PC-9 (cell line): ENCODE results near the gene POP4. TPM values are rescaled to one million over a fixed set of nuclear protein-coding genes. Genes with fewer than 3 reads are reported as not detected.

Experiments
- BruUV-seq: library from RNA; stranded (reverse); fragments of 400-500 nt; replicated peaks from 2 replicates; lab custom pipeline; 2021; lab: Mats Ljungman, UMichigan
- CTCF ChIA-PET: fragments of 300-600 bp; sonication (Branson Sonifier 250); formaldehyde crosslinking; loops from one replicate; lab custom pipeline; 2022; ENCODE audit warnings: antibody characterized with exemption; lab: Charles Lee
- POLR2A ChIA-PET: fragments of 300-600 bp; sonication (Branson Sonifier 250); formaldehyde crosslinking; loops from one replicate; lab custom pipeline; 2022; ENCODE audit warnings: antibody characterized with exemption; ENCODE audit not compliant: unreplicated experiment; lab: Charles Lee
- DNase-seq, 2 experiments: peaks; one replicate each; pipeline versions ENCODE4 v3.0.0 to v3.0.0-alpha.2; 2015 to 2022; ENCODE audit warnings: mixed read lengths in 1 of 2
- H2AFZ ChIP-seq: fragments of 200-600 bp; sonication (generic); 2 replicates; pipeline ENCODE4 v1.8.1; 2017; ENCODE audit warnings: antibody characterized with exemption
- H3F3A ChIP-seq: fragments of 200-600 bp; sonication (generic); 2 replicates; pipeline ENCODE4 v1.8.1; 2017; ENCODE audit warnings: antibody characterized with exemption, mild to moderate bottlenecking, low read depth; ENCODE audit not compliant: insufficient read depth
- H3K27ac ChIP-seq: fragments of 200-600 bp; sonication (generic); 2 replicates; pipeline ENCODE4 v1.6.1; 2016; ENCODE audit warnings: mixed run types
- H3K27me3 ChIP-seq: fragments of 200-600 bp; sonication (generic); 2 replicates; pipeline ENCODE4 v1.6.1; 2016; ENCODE audit warnings: low read depth, mixed run types; ENCODE audit not compliant: insufficient read depth
- H3K36me3 ChIP-seq: fragments of 200-600 bp; sonication (generic); 2 replicates; pipeline ENCODE4 v1.6.1; 2016; ENCODE audit warnings: low read depth, mixed run types
- H3K4me1 ChIP-seq: fragments of 200-600 bp; sonication (generic); replicated peaks from 2 replicates; pipeline ENCODE4 v1.6.1; 2016; ENCODE audit warnings: mixed run types; ENCODE audit not compliant: insufficient read depth
- H3K4me2 ChIP-seq: fragments of 200-600 bp; sonication (generic); 2 replicates; pipeline ENCODE4 v1.6.1; 2017; ENCODE audit warnings: mixed run types
- H3K4me3 ChIP-seq: fragments of 200-600 bp; sonication (generic); 2 replicates; pipeline ENCODE4 v1.6.1; 2016; ENCODE audit warnings: mixed run types
- H3K79me2 ChIP-seq: fragments of 200-600 bp; sonication (generic); 2 replicates; pipeline ENCODE4 v1.6.1; 2017; ENCODE audit warnings: low read depth, mixed run types
- H3K9me2 ChIP-seq: fragments of 200-600 bp; sonication (generic); 2 replicates; pipeline ENCODE4 v1.8.1; 2017; ENCODE audit warnings: mild to moderate bottlenecking; ENCODE audit not compliant: insufficient read depth
- H3K9me3 ChIP-seq: fragments of 200-600 bp; sonication (generic); 2 replicates; pipeline ENCODE4 v1.8.1; 2016; ENCODE audit warnings: low read depth; ENCODE audit not compliant: insufficient read depth
- H4K20me1 ChIP-seq: fragments of 200-600 bp; sonication (generic); 2 replicates; pipeline ENCODE4 v1.8.1; 2017; ENCODE audit not compliant: insufficient read depth
- EZH2 ChIP-seq: fragments of 200-600 bp; sonication (generic); IDR thresholded peaks from 2 replicates; pipeline ENCODE4 v1.8.0; 2017; ENCODE audit warnings: antibody characterized with exemption, low read depth
- intact Hi-C: fragments of 100-400 bp; cut with micrococcal nuclease; formaldehyde crosslinking; loops from one replicate; pipeline ENCODE4 v1.10.0; 2022; ENCODE audit not compliant: unreplicated experiment
- total RNA-seq: library from RNA; stranded (reverse); gene quantifications from 2 replicates; pipeline ENCODE4 v1.2.3, GENCODE V29; 2021
- TF ChIP-seq, protein P1 (sequence below): fragments of 200-600 bp; sonication (generic); conservative IDR thresholded peaks from 2 replicates; pipeline ENCODE4 v1.6.1; 2017; ENCODE audit warnings: mixed run types, antibody characterized with exemption, mild to moderate bottlenecking, moderate library complexity

POP4 gene
- total RNA-seq, 1 experiment from 2014 or later: 66.6 TPM

DNA sequence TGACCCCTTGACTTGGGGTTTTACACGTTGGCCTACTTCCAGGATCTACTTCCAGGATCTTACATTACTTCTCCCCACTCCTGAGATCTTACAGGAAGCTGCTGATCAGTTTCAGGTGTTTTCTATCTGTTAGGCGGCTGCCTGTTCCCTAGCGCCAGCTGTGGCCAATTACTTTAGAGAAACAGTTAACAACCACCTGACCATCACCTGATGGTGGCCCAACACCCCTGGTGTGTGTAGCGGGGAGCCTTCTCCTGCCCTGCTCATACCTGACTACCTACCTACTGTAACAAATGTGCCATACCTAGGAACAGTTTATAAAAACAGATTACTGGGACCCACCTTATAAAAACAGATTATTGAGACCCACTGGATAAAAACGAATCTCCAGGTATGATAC lies 2.8 kb upstream of the POP4 start:
- Histone ChIP-seq H3K79me2 (peaks cover 13% of the 10 kb centered on the region), H3F3A (no peaks in the 10 kb centered on the region), H3K4me1 (peaks cover 7% of the 10 kb centered on the region), H3K36me3 (no peaks in the 10 kb centered on the region), H3K9me2 (no peaks in the 10 kb centered on the region), H3K9me3 (no peaks in the 10 kb centered on the region), H3K4me3 (no peak overlapping the region), H3K27ac (no peak overlapping the region), H3K4me2 (no peak overlapping the region), H2AFZ (no peak overlapping the region), H4K20me1 (no peaks in the 10 kb centered on the region), H3K27me3 (peaks cover 23% of the 10 kb centered on the region)
- TF ChIP-seq, protein P1, sequence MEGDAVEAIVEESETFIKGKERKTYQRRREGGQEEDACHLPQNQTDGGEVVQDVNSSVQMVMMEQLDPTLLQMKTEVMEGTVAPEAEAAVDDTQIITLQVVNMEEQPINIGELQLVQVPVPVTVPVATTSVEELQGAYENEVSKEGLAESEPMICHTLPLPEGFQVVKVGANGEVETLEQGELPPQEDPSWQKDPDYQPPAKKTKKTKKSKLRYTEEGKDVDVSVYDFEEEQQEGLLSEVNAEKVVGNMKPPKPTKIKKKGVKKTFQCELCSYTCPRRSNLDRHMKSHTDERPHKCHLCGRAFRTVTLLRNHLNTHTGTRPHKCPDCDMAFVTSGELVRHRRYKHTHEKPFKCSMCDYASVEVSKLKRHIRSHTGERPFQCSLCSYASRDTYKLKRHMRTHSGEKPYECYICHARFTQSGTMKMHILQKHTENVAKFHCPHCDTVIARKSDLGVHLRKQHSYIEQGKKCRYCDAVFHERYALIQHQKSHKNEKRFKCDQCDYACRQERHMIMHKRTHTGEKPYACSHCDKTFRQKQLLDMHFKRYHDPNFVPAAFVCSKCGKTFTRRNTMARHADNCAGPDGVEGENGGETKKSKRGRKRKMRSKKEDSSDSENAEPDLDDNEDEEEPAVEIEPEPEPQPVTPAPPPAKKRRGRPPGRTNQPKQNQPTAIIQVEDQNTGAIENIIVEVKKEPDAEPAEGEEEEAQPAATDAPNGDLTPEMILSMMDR: no peak
- TF ChIP-seq EZH2: no peak
- intact Hi-C loops: no loop called here
- POLR2A ChIA-PET: no interaction called here
- BruUV-seq: no TSS peak
- CTCF ChIA-PET: no interaction called here
- DNase-seq: no peak

DNA sequence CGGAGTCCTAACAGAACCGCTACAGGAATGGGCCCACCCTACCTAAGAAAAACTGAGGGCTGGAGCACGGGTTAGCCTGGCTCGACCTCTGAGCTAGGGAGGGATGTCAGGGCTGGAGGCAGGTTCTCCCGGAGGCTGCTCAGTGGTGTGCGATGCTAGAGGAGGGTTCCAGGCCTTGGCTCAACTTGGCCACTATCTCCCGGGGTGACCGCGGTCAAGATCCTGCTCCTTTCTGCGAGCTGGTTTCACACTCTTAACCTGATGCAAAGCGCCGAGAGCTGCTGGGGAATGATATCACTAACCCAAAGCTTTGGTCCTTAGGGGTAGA lies 301 bp downstream of the POP4 start:
- Histone ChIP-seq H3K4me2 (peak overlapping the region; percentile 98), H3K27me3 (no peaks in the 10 kb centered on the region), H3K79me2 (peaks cover 13% of the 10 kb centered on the region), H3F3A (no peaks in the 10 kb centered on the region), H2AFZ (peak overlapping the region; percentile 90), H4K20me1 (no peaks in the 10 kb centered on the region), H3K36me3 (no peaks in the 10 kb centered on the region), H3K4me1 (peaks cover 7% of the 10 kb centered on the region), H3K4me3 (peak overlapping the region; percentile 69), H3K27ac (no peak overlapping the region), H3K9me3 (no peaks in the 10 kb centered on the region), H3K9me2 (no peaks in the 10 kb centered on the region)
- intact Hi-C loops: no loop called here
- POLR2A ChIA-PET: interaction anchor here (0.6 to 0.9 kb wide), 4 partner anchors 55 to 358 kb away, joined by 4 to 14 read pairs (median 4); no protein-coding TSS in a partner anchor
- TSS peak; percentile 72 for BruUV-seq
- no peak for DNase-seq
- no peak for TF ChIP-seq EZH2
- TF ChIP-seq, protein P1: no peak
- CTCF ChIA-PET: interaction anchor here (2.6 kb wide), 1 partner anchor 110 kb away, joined by 14 read pairs; no protein-coding TSS in a partner anchor

GRCh38 chr19:29609636-29610035 lies 3.6 kb downstream of the POP4 start:
- Histone ChIP-seq H3K4me3 (no peak overlapping the region), H4K20me1 (no peaks in the 10 kb centered on the region), H3K4me2 (no peak overlapping the region), H3K9me2 (no peaks in the 10 kb centered on the region), H3K27me3 (no peaks in the 10 kb centered on the region), H3K79me2 (peaks cover 13% of the 10 kb centered on the region), H3K36me3 (no peaks in the 10 kb centered on the region), H2AFZ (no peak overlapping the region), H3F3A (no peaks in the 10 kb centered on the region), H3K9me3 (no peaks in the 10 kb centered on the region), H3K4me1 (peaks cover 7% of the 10 kb centered on the region), H3K27ac (no peak overlapping the region)
- BruUV-seq: no TSS peak
- POLR2A ChIA-PET: interaction anchor here (0.6 kb wide), 2 partner anchors 87 to 107 kb away, joined by 3 to 4 read pairs; no protein-coding TSS in a partner anchor
- CTCF ChIA-PET: interaction anchor here (1.8 to 3.6 kb wide), 2 partner anchors 67 to 107 kb away, joined by 5 to 19 read pairs; no protein-coding TSS in a partner anchor
- intact Hi-C loops: loop anchor here (1.0 to 2.0 kb wide), 4 partner anchors 53 to 107 kb away; no protein-coding TSS in a partner anchor
- no peak for TF ChIP-seq EZH2
- TF ChIP-seq, protein P1: no peak
- DNase-seq: no peak
